Measurements from ENCODE around the gene SAV1.

GRCh38 chr14:50602035-50602434 lies 66.1 kb downstream of the SAV1 start:
- TF ChIP-seq TSHZ2 (CRISPR knock-in tag; IDR thresholded peaks at IDR 0.05), result no peak
- no peak for TF ChIP-seq ZNF565 (CRISPR knock-in tag; conservative IDR thresholded peaks at IDR 0.05; ENCODE audit: low read depth)

Data from SK-N-SH treated with all-trans-retinoic acid at 6 μM for 48 hours (cell line).